Daoy (cell line): ENCODE results near the gene PRTN3. TPM values are rescaled to one million over a fixed set of nuclear protein-coding genes. Genes with fewer than 3 reads are reported as not detected.

ENCODE experiments used
- DNase-seq: peaks from one replicate; pipeline ENCODE4 v3.0.0-alpha.2; 2015; ENCODE audit warnings: low read depth
- total RNA-seq: library from RNA; depleted of rRNA; stranded (reverse); fragments of >200 nt; shearing (Covaris generic); gene quantifications from 2 replicates; pipeline ENCODE4 v1.2.3, GENCODE V29; 2014; rRNA removed

PRTN3 gene
- total RNA-seq: not detected in 2 replicates

GRCh38 chr19:840519-841206 lies at the start of gene PRTN3:
Gene PRTN3 (plus strand): TSS chr19:840999. CDS start chr19:841009, 10 bp downstream.
- no peak for DNase-seq

- no peak for DNase-seq
Measured at GRCh38 chr19:791007-791566, 49.7 kb upstream of the PRTN3 start.

GRCh38 chr19:791567-792305 lies 49.1 kb upstream of the PRTN3 start:
- DNase-seq: no peak

- no peak for DNase-seq
Measured at GRCh38 chr19:792306-792885, 48.4 kb upstream of the PRTN3 start.

- DNase-seq: no peak
Measured at GRCh38 chr19:793806-794205, 47.0 kb upstream of the PRTN3 start.

GRCh38 chr19:795073-795611 lies 45.7 kb upstream of the PRTN3 start:
- no peak for DNase-seq

GRCh38 chr19:795691-796581 lies 44.9 kb upstream of the PRTN3 start:
- no peak for DNase-seq

- peak; percentile 100 for DNase-seq
Measured at GRCh38 chr19:796692-797527, 43.9 kb upstream of the PRTN3 start, which contains the start of gene PTBP1. Gene PTBP1 (plus strand): TSS chr19:797452. CDS start chr19:797498, 46 bp downstream.

GRCh38 chr19:797528-798414 lies 43.0 kb upstream of the PRTN3 start:
- DNase-seq: peak; percentile 97

GRCh38 chr19:798415-799075 lies 42.3 kb upstream of the PRTN3 start:
- no peak for DNase-seq

- DNase-seq: no peak
Measured at GRCh38 chr19:799076-799881, 41.5 kb upstream of the PRTN3 start.

GRCh38 chr19:800360-801029 lies 40.3 kb upstream of the PRTN3 start:
- no peak for DNase-seq

GRCh38 chr19:801030-801860 lies 39.6 kb upstream of the PRTN3 start:
- DNase-seq: peak; percentile 63

GRCh38 chr19:801861-802497 lies 38.8 kb upstream of the PRTN3 start:
- no peak for DNase-seq

GRCh38 chr19:802498-803098 lies 38.2 kb upstream of the PRTN3 start:
- no peak for DNase-seq
